Activated CD4-positive, alpha-beta T cell treated with anti-CD3 and anti-CD28 coated beads, Interleukin-2, Interleukin-4, amounts not matched to agents 100 ng/mL and 50 ng/mL, durations not matched to agents 16 hours and 8 hours (primary cell): Measurements from ENCODE around the gene CTIF.

Experiments
- DNase-seq: peaks from one replicate; pipeline ENCODE4 v3.0.0-alpha.2; 2020; ENCODE audit warnings: low spot score

CTIF gene

GRCh38 chr18:48667276-48668254, 128.7 kb downstream of the CTIF start:
- DNase-seq: no peak

GRCh38 chr18:48668466-48669179, 129.8 kb downstream of the CTIF start:
- no peak for DNase-seq

- DNase-seq: no peak
Measured at GRCh38 chr18:48669180-48669675, 130.4 kb downstream of the CTIF start.

- no peak for DNase-seq
Measured at GRCh38 chr18:48669991-48670750, 131.3 kb downstream of the CTIF start.

GRCh38 chr18:48670751-48671560, 132.1 kb downstream of the CTIF start:
- DNase-seq: no peak

- DNase-seq: no peak
Measured at GRCh38 chr18:48671561-48671945, 132.7 kb downstream of the CTIF start.

- DNase-seq: no peak
Measured at GRCh38 chr18:48672671-48673340, 134.0 kb downstream of the CTIF start.

- DNase-seq: no peak
Measured at GRCh38 chr18:48673456-48673852, 134.6 kb downstream of the CTIF start.

GRCh38 chr18:48673853-48674721, 135.3 kb downstream of the CTIF start:
- no peak for DNase-seq

- no peak for DNase-seq
Measured at GRCh38 chr18:48674758-48675351, 136.0 kb downstream of the CTIF start.

GRCh38 chr18:48675352-48675761, 136.5 kb downstream of the CTIF start:
- peak; percentile 84 for DNase-seq

GRCh38 chr18:48675912-48676311, 137.1 kb downstream of the CTIF start:
- DNase-seq: no peak

- no peak for DNase-seq
Measured at GRCh38 chr18:48676346-48676745, 137.5 kb downstream of the CTIF start.

- peak; percentile 70 for DNase-seq
Measured at GRCh38 chr18:48676756-48677368, 138.0 kb downstream of the CTIF start.

- DNase-seq: no peak
Measured at GRCh38 chr18:48678237-48679115, 139.6 kb downstream of the CTIF start.

- DNase-seq: no peak
Measured at GRCh38 chr18:48679236-48679635, 140.4 kb downstream of the CTIF start.

- DNase-seq: no peak
Measured at GRCh38 chr18:48680339-48681250, 141.8 kb downstream of the CTIF start.
